HL-60 (cell line): ENCODE measurements around the gene ITPA.

Experiments
- DNase-seq, 2 experiments: peaks; one replicate each; pipeline ENCODE4 v3.0.0-alpha.2; 2010 to 2020; ENCODE audit warnings: low read depth in 1 of 2, low spot score in 1 of 2
- H3K27ac ChIP-seq: fragments of 250-450 bp; sonication (Bioruptor Pico); replicated peaks from 2 replicates; pipeline ENCODE4 v1.5.1; 2020; ENCODE audit warnings: mild to moderate bottlenecking, moderate library complexity
- H3K27me3 ChIP-seq: fragments of 250-450 bp; sonication (Bioruptor Pico); 2 replicates; pipeline ENCODE4 v1.5.1; 2021; ENCODE audit warnings: mild to moderate bottlenecking, moderate library complexity; ENCODE audit not compliant: insufficient read depth, poor library complexity, severe bottlenecking
- H3K4me3 ChIP-seq: replicated peaks from 2 replicates; pipeline ENCODE4 v1.5.1; 2011; ENCODE audit warnings: mild to moderate bottlenecking, control low read depth, low read length; ENCODE audit not compliant: insufficient read depth
- CTCF ChIP-seq: IDR thresholded peaks from one replicate; pipeline ENCODE4 v1.5.1; 2011; ENCODE audit warnings: low read length, control low read depth, inconsistent platforms; ENCODE audit not compliant: insufficient read depth
- GABPA ChIP-seq: IDR thresholded peaks from 2 replicates; pipeline ENCODE4 v1.6.1; 2012; ENCODE audit warnings: low read depth
- POLR2AphosphoS5 ChIP-seq: IDR thresholded peaks from 2 replicates; pipeline ENCODE4 v1.6.1; 2012; ENCODE audit warnings: low read depth
- REST ChIP-seq: IDR thresholded peaks from 2 replicates; pipeline ENCODE4 v1.6.1; 2012; ENCODE audit warnings: low read depth; ENCODE audit not compliant: insufficient replicate concordance
- SPI1 ChIP-seq: IDR thresholded peaks from 2 replicates; pipeline ENCODE4 v1.6.1; 2012; ENCODE audit warnings: low read depth, mild to moderate bottlenecking, borderline replicate concordance

The ITPA gene

GRCh38 chr20:3164763-3165410 is 44.4 kb upstream of the ITPA start:
- Histone ChIP-seq H3K27me3 (peaks cover 10% of the 10 kb centered on the region), H3K27ac (no peak overlapping the region), H3K4me3 (no peak overlapping the region)
- TF ChIP-seq REST, result no peak
- no peak for TF ChIP-seq SPI1
- TF ChIP-seq POLR2AphosphoS5, result no peak
- no peak for TF ChIP-seq CTCF
- no peak for TF ChIP-seq GABPA
- no peak for DNase-seq

- Histone ChIP-seq H3K27ac (no peak overlapping the region), H3K4me3 (no peak overlapping the region), H3K27me3 (peaks cover 10% of the 10 kb centered on the region)
- peak; percentile 59 to 64 for DNase-seq
- TF ChIP-seq SPI1, result peak; percentile 14; the same call in 1 of the 2 replicates
- TF ChIP-seq REST, result no peak
- TF ChIP-seq POLR2AphosphoS5, result peak; percentile 96
- no peak; the same call in 1 of the 2 replicates for TF ChIP-seq GABPA
- no peak for TF ChIP-seq CTCF
Measured at GRCh38 chr20:3165473-3166337, 43.6 kb upstream of the ITPA start.

GRCh38 chr20:3166338-3166912 is 42.9 kb upstream of the ITPA start:
- H3K4me3 ChIP-seq, result no peak overlapping the region
- H3K27ac ChIP-seq, result no peak overlapping the region
- DNase-seq, result no peak
- peaks cover 10% of the 10 kb centered on the region for H3K27me3 ChIP-seq
- TF ChIP-seq SPI1 (no peak), REST (no peak), GABPA (no peak), POLR2AphosphoS5 (no peak), CTCF (no peak)
